Chondrocyte (in vitro differentiated cells): ENCODE measurements around the gene LHFPL2. TPM values are rescaled to one million over a fixed set of nuclear protein-coding genes. Genes with fewer than 3 reads are reported as not detected.

ENCODE experiments used
- DNase-seq: peaks from one replicate; pipeline ENCODE4 v3.0.0; 2021; ENCODE audit warnings: mixed read lengths, low spot score
- H3K27ac Mint-ChIP-seq: one replicate; pipeline ENCODE4 v1.8.0; 2021; ENCODE audit warnings: mild to moderate bottlenecking, moderate library complexity, mixed read lengths; ENCODE audit not compliant: unreplicated experiment
- H3K27me3 Mint-ChIP-seq: 2 replicates; pipeline ENCODE4 v1.8.0; 2021; ENCODE audit warnings: low read depth, mixed read lengths
- H3K36me3 Mint-ChIP-seq: 2 replicates; pipeline ENCODE4 v1.8.0; 2021; ENCODE audit warnings: low read depth, mixed read lengths
- H3K4me1 Mint-ChIP-seq: 2 replicates; pipeline ENCODE4 v1.8.0; 2021; ENCODE audit warnings: low read depth, mild to moderate bottlenecking, mixed read lengths
- H3K4me3 Mint-ChIP-seq: one replicate; pipeline ENCODE4 v1.8.0; 2021; ENCODE audit warnings: mild to moderate bottlenecking, moderate library complexity, mixed read lengths; ENCODE audit not compliant: unreplicated experiment
- H3K9me3 Mint-ChIP-seq: 2 replicates; pipeline ENCODE4 v1.8.0; 2021; ENCODE audit warnings: low read depth, mixed read lengths
- CTCF ChIP-seq: fragments of 200-600 bp; sonication (generic); IDR thresholded peaks from 2 replicates; pipeline ENCODE4 v1.5.0; 2021; ENCODE audit warnings: antibody characterized with exemption, mild to moderate bottlenecking, moderate library complexity
- total RNA-seq: library from RNA; stranded (reverse); gene quantifications from 3 replicates; pipeline ENCODE4 v1.2.1, GENCODE V29; 2021

LHFPL2 gene
- total RNA-seq, 1 donor from 2014 or later = 49.4 TPM

GRCh38 chr5:78606241-78606640 is 42.3 kb downstream of the LHFPL2 start:
- H3K27ac Mint-ChIP-seq = no peak overlapping the region
- H3K36me3 Mint-ChIP-seq = peaks cover 8% of the 10 kb centered on the region
- DNase-seq = no peak
- H3K9me3 Mint-ChIP-seq = no peaks in the 10 kb centered on the region
- peaks cover 62% of the 10 kb centered on the region for H3K4me1 Mint-ChIP-seq
- H3K27me3 Mint-ChIP-seq = no peaks in the 10 kb centered on the region
- no peak for TF ChIP-seq CTCF
- H3K4me3 Mint-ChIP-seq = no peak overlapping the region

GRCh38 chr5:78605611-78606010 is 43.0 kb downstream of the LHFPL2 start:
- no peak for TF ChIP-seq CTCF
- Mint-ChIP-seq H3K9me3 (no peaks in the 10 kb centered on the region), H3K4me3 (no peak overlapping the region), H3K27ac (peak overlapping the region; percentile 6), H3K36me3 (peaks cover 8% of the 10 kb centered on the region), H3K27me3 (no peaks in the 10 kb centered on the region), H3K4me1 (peaks cover 62% of the 10 kb centered on the region)
- DNase-seq = no peak

- Mint-ChIP-seq H3K36me3 (peaks cover 8% of the 10 kb centered on the region), H3K9me3 (no peaks in the 10 kb centered on the region), H3K4me1 (peaks cover 62% of the 10 kb centered on the region), H3K27me3 (no peaks in the 10 kb centered on the region), H3K4me3 (no peak overlapping the region), H3K27ac (peak overlapping the region; percentile 8)
- no peak for TF ChIP-seq CTCF
- no peak for DNase-seq
Measured at GRCh38 chr5:78604689-78605285, 43.8 kb downstream of the LHFPL2 start.

- Mint-ChIP-seq H3K36me3 (peaks cover 8% of the 10 kb centered on the region), H3K9me3 (no peaks in the 10 kb centered on the region), H3K27me3 (no peaks in the 10 kb centered on the region), H3K4me1 (peaks cover 70% of the 10 kb centered on the region), H3K27ac (no peak overlapping the region), H3K4me3 (no peak overlapping the region)
- TF ChIP-seq CTCF = no peak
- no peak for DNase-seq
Measured at GRCh38 chr5:78603636-78604175, 44.9 kb downstream of the LHFPL2 start.

GRCh38 chr5:78602400-78602799 is 46.2 kb downstream of the LHFPL2 start:
- Mint-ChIP-seq H3K4me3 (no peak overlapping the region), H3K36me3 (peaks cover 3% of the 10 kb centered on the region), H3K4me1 (peaks cover 77% of the 10 kb centered on the region), H3K27ac (peak overlapping the region; percentile 84), H3K9me3 (no peaks in the 10 kb centered on the region), H3K27me3 (no peaks in the 10 kb centered on the region)
- no peak for DNase-seq
- TF ChIP-seq CTCF = no peak
